ENCODE data around the gene GLYATL1.

The GLYATL1 gene, protein sequence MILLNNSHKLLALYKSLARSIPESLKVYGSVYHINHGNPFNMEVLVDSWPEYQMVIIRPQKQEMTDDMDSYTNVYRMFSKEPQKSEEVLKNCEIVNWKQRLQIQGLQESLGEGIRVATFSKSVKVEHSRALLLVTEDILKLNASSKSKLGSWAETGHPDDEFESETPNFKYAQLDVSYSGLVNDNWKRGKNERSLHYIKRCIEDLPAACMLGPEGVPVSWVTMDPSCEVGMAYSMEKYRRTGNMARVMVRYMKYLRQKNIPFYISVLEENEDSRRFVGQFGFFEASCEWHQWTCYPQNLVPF

DNA sequence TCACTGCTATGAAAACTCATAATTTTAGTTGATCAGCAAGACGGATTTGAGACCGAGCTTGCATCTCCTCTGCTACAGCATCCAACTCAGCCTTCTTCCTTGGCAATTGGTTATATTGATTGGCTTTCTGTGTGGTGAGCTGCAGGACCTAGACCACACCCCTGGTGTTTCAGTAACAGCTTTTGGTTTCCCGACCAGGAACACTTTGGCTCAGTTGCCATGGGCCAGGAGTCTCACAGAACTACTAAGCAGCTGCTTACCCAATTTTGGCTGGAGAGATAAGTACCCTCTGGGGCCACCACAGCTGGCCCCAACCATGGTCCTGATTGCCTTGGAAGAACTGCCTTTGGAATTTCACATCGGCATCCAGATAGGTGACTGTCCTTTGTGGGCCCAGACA, at the start of gene GLYATL1:
Gene GLYATL1, plus strand, starts transcription at position 212 of the 400 bp plus-strand sequence. CDS start 7,600 bp downstream, outside the sequence.
- Histone ChIP-seq H3K9me3 (ENCODE audit: insufficient read depth, low read length) (no peaks in the 10 kb centered on the region), H3K36me3 (ENCODE audit: insufficient read depth, insufficient read length, low read length) (no peaks in the 10 kb centered on the region), H3K4me1 (ENCODE audit: insufficient read depth, insufficient read length) (no peaks in the 10 kb centered on the region), H3K9ac (ENCODE audit: insufficient read length, low read depth) (no peak within 1 kb of the TSS), H3K4me3 (ENCODE audit: insufficient read length, low read depth) (no peak within 1 kb of the TSS), H3K27me3 (ENCODE audit: insufficient read depth, insufficient read length) (no peaks in the 10 kb centered on the region)
- TF ChIP-seq ZNF274 (IDR thresholded peaks at IDR 0.05; ENCODE audit: low read depth, low read length) (no peak), YY1 (IDR thresholded peaks at IDR 0.05; ENCODE audit: insufficient read depth, insufficient read length) (no peak), SUZ12 (IDR thresholded peaks at IDR 0.05; ENCODE audit: extremely low read depth, insufficient read depth, insufficient read length) (no peak)
- DNase-seq (ENCODE audit: low read depth, low spot score) = no peak

DNA sequence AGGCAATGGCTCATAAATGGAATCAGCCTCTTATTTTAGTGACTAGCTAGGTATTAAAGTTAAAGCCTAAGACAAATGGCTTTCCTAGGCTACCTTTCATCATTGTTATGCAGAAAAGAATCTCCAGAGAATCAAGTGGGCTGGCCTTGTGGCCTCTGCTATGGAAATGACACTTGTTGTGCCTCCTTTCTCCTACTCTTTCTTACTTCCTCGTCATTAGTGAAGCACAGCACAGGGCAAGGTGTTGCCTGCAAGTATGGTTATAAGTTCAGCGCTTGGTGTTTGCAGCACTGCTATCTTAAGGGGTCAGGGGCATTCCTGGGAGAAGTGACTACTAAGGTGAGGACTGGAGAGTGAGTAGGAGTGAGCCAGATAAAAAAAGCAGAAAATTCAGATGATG, 45.4 kb upstream of the GLYATL1 start:
- TF ChIP-seq YY1 (IDR thresholded peaks at IDR 0.05; ENCODE audit: insufficient read depth, insufficient read length) = no peak
- no peak for TF ChIP-seq SUZ12 (IDR thresholded peaks at IDR 0.05; ENCODE audit: extremely low read depth, insufficient read depth, insufficient read length)
- no peak for TF ChIP-seq ZNF274 (IDR thresholded peaks at IDR 0.05; ENCODE audit: low read depth, low read length)
- H3K9ac ChIP-seq (ENCODE audit: insufficient read length, low read depth) = no peak overlapping the region
- no peak for DNase-seq (ENCODE audit: low read depth, low spot score)

DNA sequence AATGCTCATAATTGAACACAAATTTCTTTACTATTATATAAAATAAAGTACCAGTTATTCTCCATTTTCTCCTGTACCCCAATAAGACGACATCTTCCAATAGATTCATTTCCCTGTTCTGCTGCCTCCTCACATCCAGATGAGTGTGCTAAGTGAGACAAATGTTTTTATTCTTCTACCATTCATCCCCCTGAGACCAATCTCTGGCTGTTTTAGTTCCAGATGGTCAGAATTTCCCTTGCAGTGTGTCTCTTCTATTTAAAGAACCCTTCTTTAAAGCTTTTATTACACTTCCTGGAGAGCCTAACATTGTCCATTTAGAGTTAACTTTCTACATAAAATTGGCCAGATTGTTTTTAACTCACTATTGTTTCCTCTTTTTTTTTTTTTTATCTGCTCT, 41.2 kb upstream of the GLYATL1 start:
- TF ChIP-seq YY1 (IDR thresholded peaks at IDR 0.05; ENCODE audit: insufficient read depth, insufficient read length) (no peak), ZNF274 (IDR thresholded peaks at IDR 0.05; ENCODE audit: low read depth, low read length) (no peak), SUZ12 (IDR thresholded peaks at IDR 0.05; ENCODE audit: extremely low read depth, insufficient read depth, insufficient read length) (no peak)
- peaks cover 2% of the 10 kb centered on the region for H3K36me3 ChIP-seq (ENCODE audit: insufficient read depth, insufficient read length, low read length)
- no peak overlapping the region for H3K9ac ChIP-seq (ENCODE audit: insufficient read length, low read depth)
- H3K4me3 ChIP-seq (ENCODE audit: insufficient read length, low read depth) = no peak overlapping the region
- H3K27me3 ChIP-seq (ENCODE audit: insufficient read depth, insufficient read length) = no peaks in the 10 kb centered on the region
- H3K4me1 ChIP-seq (ENCODE audit: insufficient read depth, insufficient read length) = no peaks in the 10 kb centered on the region
- DNase-seq (ENCODE audit: low read depth, low spot score) = no peak
- no peaks in the 10 kb centered on the region for H3K9me3 ChIP-seq (ENCODE audit: insufficient read depth, low read length)

More for the DNA sequence above, 45.4 kb upstream of the GLYATL1 start:
- no peaks in the 10 kb centered on the region for H3K4me1 ChIP-seq (ENCODE audit: insufficient read depth, insufficient read length)
- no peaks in the 10 kb centered on the region for H3K9me3 ChIP-seq (ENCODE audit: insufficient read depth, low read length)
- H3K36me3 ChIP-seq (ENCODE audit: insufficient read depth, insufficient read length, low read length) = peaks cover 3% of the 10 kb centered on the region
- H3K4me3 ChIP-seq (ENCODE audit: insufficient read length, low read depth) = no peak overlapping the region
- no peaks in the 10 kb centered on the region for H3K27me3 ChIP-seq (ENCODE audit: insufficient read depth, insufficient read length)

DNA sequence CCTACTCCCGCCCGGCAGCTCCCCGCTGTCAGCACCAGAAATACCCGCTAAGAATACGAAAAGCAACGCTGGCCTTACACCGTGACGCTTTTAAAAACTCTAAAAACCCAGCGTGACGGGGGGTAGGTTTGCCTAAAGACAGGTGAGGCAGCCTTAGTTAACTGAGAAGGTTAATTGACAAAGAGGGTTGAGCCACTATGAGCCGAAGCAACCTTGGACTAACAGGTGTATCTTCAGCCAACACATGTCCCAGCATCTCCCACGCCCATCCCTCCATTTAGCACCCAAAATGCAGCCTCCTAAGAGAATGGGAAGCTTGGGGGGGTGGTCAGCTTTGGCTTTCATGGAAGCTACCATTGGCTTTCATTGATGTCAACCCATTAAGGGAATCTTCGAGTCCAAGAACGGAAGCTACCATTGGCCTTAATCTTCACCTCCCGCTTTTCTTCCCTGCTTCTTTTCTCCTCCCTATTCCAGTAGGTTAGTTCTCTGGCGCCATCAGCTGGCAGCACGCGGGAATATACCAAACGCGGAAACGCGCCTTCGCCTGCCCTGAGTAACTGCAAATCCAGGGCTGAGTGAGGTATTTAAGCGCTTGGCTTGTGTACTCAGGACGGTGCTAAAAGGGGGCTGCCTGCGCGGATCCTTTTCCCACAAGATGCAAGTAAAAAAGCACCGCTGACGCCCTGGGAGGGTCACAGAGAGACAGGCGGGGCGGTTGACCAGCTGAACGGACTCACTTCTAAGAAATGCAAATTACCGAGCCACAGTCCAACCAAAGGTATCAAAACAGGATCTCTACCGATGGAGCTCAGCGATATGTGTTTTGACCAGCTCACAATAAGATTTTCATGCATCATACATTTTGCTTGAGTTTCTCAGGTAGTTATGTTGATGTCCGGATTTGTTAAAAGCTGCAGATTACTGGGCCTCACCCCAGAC, 38.5 kb upstream of the GLYATL1 start:
- H3K36me3 ChIP-seq (ENCODE audit: insufficient read depth, insufficient read length, low read length) = no peaks in the 10 kb centered on the region
- TF ChIP-seq SUZ12 (IDR thresholded peaks at IDR 0.05; ENCODE audit: extremely low read depth, insufficient read depth, insufficient read length) (no peak), ZNF274 (IDR thresholded peaks at IDR 0.05; ENCODE audit: low read depth, low read length) (no peak), YY1 (IDR thresholded peaks at IDR 0.05; ENCODE audit: insufficient read depth, insufficient read length) (no peak)
- H3K4me1 ChIP-seq (ENCODE audit: insufficient read depth, insufficient read length) = no peaks in the 10 kb centered on the region
- H3K9ac ChIP-seq (ENCODE audit: insufficient read length, low read depth) = no peak overlapping the region
- H3K27me3 ChIP-seq (ENCODE audit: insufficient read depth, insufficient read length) = peaks cover 3% of the 10 kb centered on the region
- peak; percentile 85 for DNase-seq (ENCODE audit: low read depth, low spot score)
- H3K4me3 ChIP-seq (ENCODE audit: insufficient read length, low read depth) = no peak overlapping the region
- no peaks in the 10 kb centered on the region for H3K9me3 ChIP-seq (ENCODE audit: insufficient read depth, low read length)

DNA sequence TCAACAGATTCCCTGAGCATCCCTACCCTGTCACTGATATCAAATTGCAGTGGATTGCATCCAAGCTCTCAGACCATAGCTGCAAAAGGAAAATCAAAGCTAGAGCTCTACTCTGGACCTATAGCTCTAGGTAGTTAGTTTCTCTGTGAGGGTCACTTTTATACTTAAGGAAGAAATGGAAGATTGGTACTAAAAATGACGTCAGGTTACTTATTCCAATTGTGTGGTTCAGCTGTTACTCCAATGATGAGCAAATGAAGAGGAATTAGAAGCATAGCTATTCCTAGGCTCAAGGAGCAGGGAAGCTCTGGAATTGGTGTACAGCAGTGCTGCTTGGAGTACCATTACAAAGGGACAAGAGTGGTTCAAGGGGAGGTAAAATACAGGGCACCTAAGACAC, 36.4 kb upstream of the GLYATL1 start:
- TF ChIP-seq SUZ12 (IDR thresholded peaks at IDR 0.05; ENCODE audit: extremely low read depth, insufficient read depth, insufficient read length) (no peak), YY1 (IDR thresholded peaks at IDR 0.05; ENCODE audit: insufficient read depth, insufficient read length) (no peak), ZNF274 (IDR thresholded peaks at IDR 0.05; ENCODE audit: low read depth, low read length) (no peak)
- H3K9ac ChIP-seq (ENCODE audit: insufficient read length, low read depth) = no peak overlapping the region
- H3K4me1 ChIP-seq (ENCODE audit: insufficient read depth, insufficient read length) = no peaks in the 10 kb centered on the region
- peaks cover 18% of the 10 kb centered on the region for H3K27me3 ChIP-seq (ENCODE audit: insufficient read depth, insufficient read length)
- H3K9me3 ChIP-seq (ENCODE audit: insufficient read depth, low read length) = no peaks in the 10 kb centered on the region
- no peak overlapping the region for H3K4me3 ChIP-seq (ENCODE audit: insufficient read length, low read depth)
- no peak for DNase-seq (ENCODE audit: low read depth, low spot score)
- H3K36me3 ChIP-seq (ENCODE audit: insufficient read depth, insufficient read length, low read length) = no peaks in the 10 kb centered on the region

DNA sequence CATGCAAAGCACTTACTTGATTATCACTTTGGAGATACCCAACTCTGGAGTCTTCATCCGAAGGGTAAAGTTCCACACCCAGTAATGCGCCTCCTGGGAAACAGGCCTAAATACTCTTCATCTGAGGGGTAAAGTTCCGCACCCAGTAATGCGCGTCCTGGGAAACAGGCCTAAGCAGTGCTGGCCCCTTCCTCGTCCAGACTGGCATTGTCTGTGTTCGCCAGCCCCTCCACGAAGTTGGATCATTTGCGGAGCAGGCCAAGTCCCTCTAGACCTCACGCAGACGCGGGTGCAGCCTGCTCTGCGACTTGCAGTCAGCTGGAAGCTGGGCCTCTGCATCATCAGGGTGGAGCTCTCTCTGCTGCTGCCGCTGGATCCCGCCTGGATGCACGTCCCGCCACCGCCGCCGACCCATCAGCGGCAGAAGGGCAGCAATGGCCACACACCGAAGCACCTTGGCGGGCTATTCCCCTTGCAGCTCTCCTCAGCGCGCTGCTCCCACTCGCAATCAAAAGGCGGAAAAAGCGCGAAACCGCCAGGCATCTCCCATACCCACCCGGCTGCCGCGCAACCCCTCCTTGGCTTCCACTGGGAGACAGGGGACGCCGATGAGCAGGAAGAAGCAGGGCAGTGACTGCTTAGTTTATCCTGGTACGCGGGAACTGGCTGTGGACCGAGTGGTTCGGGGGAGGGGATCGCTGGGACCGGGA, 34.1 kb upstream of the GLYATL1 start:
- Histone ChIP-seq H3K4me3 (ENCODE audit: insufficient read length, low read depth) (peak overlapping the region; percentile 72), H3K36me3 (ENCODE audit: insufficient read depth, insufficient read length, low read length) (no peaks in the 10 kb centered on the region), H3K4me1 (ENCODE audit: insufficient read depth, insufficient read length) (no peaks in the 10 kb centered on the region), H3K9ac (ENCODE audit: insufficient read length, low read depth) (peak overlapping the region; percentile 86), H3K27me3 (ENCODE audit: insufficient read depth, insufficient read length) (peaks cover 18% of the 10 kb centered on the region), H3K9me3 (ENCODE audit: insufficient read depth, low read length) (no peaks in the 10 kb centered on the region)
- peak; percentile 47 for DNase-seq (ENCODE audit: low read depth, low spot score)
- TF ChIP-seq YY1 (IDR thresholded peaks at IDR 0.05; ENCODE audit: insufficient read depth, insufficient read length) (no peak), ZNF274 (IDR thresholded peaks at IDR 0.05; ENCODE audit: low read depth, low read length) (no peak), SUZ12 (IDR thresholded peaks at IDR 0.05; ENCODE audit: extremely low read depth, insufficient read depth, insufficient read length) (no peak)

Measured in NT2/D1 (cell line).